Hematopoietic multipotent progenitor cell treated with erythropoietin and hydrocortisone succinate and interleukin-3 and kit ligand, for 15 days (in vitro differentiated cells): ENCODE measurements around the gene WWC2.
"Not testable (repeated sequence)": the region's sequence is repeated elsewhere in the genome, so short reads cannot be mapped to it uniquely, and the experiment has no call there.

ENCODE experiments used
- DNase-seq: peaks from one replicate; pipeline ENCODE4 v3.0.0-alpha.2; 2015; ENCODE audit warnings: low spot score

Gene WWC2

GRCh38 chr4:183172881-183173280, 73.8 kb downstream of the WWC2 start:
- no peak for DNase-seq

GRCh38 chr4:183173580-183174526, 74.8 kb downstream of the WWC2 start:
- no peak for DNase-seq

DNA sequence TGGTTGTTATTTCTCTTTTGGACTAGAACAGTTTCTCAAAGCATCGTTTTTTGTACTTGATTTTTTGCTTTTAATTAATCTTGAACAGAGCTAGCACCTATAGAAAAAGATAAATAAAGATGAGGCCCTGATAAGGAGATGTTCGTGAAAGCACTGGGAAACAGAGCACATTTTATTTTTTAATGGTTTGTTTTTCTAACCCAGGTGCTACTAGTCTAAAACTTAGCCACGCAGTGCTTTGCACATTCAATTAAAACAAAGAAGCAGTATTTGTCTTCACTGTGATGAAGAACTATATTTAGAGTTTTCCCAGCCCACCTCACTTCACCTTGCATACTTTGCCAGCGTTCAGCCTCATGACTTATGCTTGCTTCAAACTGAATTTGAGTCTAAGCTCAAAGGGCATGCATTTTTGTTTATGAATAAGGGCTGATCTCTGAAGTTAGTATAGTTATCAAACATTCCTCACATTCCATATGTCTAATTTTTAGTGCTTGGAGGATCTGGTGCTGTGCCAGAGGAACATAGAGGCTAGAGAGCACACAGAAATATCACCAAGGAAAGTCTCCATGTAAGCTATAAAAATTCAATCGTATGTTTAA, 76.7 kb downstream of the WWC2 start:
- no peak for DNase-seq

DNA sequence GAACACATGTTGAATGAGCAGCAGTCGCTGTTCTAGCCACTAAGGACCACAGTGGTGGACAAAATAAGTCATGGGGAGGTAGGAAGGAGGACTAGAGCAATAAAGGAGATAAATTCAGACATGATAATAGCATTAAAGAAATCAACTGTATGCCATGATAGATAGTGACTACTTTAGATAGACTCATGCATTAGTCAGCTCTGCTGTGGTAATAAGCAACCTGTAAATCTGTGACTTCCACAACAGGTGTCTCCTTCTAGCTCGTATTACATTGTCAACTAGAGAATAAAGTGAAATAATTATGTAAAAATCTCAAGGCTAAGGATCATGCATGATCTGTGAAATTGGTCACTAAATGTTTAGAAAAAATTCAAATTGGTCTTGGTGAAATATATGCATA, 77.9 kb downstream of the WWC2 start:
- no peak for DNase-seq

GRCh38 chr4:183178201-183178600, 79.1 kb downstream of the WWC2 start:
- DNase-seq, result no peak

GRCh38 chr4:183180096-183180495, 81.0 kb downstream of the WWC2 start:
- DNase-seq, result no peak

DNA sequence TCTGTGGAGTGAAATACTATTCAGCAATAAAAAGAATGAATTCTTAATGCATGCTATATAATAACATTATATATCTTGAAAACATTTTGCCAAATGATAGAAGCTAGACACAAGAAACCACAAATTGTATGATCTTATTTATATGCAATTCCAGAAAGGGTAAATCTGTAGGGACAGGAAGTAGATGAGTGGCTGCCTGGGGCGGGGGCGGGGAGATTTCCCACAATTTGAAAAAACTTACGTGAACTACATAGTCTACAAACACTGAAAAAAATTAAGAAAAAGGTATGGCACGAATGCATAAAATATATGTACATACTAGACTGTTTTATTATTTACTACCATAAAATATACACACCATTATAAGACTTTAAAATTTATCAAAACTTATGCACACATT, 81.6 kb downstream of the WWC2 start:
- DNase-seq, result no peak

DNA sequence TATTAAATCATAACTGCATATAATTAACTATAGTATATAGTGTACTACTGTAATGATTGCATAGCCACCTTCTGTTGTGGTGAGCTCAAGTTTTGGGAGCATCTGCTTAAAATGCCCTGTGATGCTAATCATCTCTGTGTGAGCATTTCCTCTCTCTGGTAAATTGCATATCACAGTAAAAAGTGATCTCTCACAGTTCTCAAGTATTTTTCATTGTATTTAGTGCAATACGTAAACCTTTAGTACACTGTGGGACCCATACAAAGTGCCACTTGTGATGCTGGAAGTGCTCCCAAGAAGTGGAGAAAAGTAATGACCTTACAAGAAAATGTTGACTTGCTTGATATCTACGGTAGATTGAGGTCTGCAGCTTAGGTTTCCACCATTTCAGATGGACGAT, 82.0 kb downstream of the WWC2 start:
- DNase-seq, result no peak

DNA sequence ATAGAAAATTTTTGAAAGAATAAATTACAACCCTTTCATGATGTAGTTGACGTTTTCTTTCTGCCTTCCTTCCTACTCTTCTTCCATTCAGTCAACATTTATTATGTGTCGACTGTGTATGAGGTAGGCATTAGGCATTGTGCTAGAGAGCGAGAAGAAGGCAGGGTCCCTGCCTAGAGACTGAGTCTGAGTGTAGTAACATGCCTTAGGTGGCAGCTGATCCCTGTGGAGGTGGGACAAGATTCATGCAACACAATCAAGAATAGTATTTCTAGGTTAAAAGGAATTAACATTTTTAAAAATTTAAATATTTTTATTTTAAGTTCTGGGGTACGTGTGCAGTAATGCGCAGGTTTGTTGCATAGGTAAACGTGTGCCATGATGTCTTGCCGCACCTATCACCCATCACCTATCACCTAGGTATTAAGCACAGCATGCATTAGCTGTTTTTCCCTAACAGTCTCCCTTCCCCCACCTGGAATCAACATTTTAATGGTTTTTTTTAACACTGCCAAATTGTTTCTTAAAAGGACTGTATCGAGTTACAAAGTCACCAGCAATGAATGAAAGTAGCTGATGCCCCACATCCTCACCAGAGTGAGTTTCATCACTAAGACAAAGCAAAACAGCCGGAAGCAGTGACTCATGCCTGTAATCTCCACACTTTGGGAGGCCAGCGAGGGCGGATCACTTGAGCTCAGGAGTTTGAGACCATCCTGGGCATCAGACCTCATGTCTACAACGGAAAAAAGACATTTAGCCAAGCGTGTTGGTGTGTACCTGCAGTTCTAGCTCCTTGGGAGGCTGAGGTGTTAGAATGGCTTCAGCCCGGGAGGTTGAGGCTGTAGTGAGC, 84.0 kb downstream of the WWC2 start:
- no peak for DNase-seq

DNA sequence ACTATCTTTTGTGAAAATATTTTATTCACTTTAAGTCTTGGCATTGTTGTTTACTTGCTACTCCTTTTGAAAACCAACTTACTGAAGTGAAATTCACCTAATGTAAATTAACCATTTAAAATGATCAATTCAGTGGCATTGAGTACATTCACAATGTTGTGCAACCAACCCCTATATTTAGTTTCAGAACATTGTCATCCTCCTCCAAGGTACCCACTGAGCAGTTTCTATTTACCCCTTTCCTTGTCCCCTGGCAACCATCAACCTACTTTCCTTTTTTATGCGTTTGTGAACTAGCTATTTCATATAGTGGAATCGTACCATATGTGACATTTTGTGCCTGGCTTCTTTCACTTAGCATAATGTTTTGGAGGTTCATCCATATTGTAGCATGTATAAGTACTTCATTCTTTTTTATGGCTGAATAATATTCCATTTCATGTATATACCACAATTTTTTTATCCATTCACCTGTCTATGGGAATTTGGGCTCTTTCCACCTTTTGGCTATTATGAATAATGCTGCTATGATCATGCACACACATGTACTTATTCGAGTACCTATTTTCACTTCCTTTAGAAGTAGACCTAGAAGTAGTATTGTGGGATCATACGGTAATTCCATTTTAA, 85.0 kb downstream of the WWC2 start:
- no peak for DNase-seq

DNA sequence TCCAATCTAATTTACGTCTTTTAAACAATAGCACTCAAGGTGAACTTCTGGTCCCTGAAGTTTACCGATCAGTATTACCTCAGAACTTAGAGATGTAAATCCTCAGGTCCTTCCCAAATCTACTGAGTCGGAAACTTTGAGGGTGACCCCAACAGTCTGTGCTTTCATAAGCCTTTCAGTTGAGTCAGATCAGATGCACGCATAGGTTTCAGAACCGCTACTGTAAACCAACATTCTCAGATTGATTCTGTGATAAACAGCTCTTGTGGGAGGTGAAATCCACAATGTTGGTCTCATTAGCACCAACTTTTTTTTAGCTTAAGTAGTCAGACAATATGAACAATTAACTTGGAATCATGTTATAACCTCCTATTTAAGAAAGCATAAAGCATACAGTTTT, 86.0 kb downstream of the WWC2 start:
- no peak for DNase-seq

- no peak for DNase-seq
Observed at GRCh38 chr4:183185559-183185958, 86.5 kb downstream of the WWC2 start.

DNA sequence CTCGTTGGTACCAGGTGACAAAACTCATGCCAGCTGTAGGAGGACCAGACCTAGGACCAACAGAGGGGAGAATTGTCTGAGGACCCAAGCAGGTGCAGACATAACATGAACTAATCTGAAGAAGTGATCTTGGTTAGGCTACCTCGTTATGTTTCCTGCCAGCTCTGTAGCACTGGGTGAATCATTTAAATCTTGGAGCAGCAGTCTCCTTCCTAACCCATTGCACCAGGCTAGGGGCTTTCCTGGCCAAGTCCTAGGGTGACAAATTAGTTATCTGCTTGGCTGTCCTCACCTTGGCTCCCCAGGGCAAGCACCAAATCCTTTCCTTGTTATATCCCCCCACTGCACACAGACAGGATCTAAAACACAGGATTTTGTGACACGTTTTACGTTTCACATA, 87.8 kb downstream of the WWC2 start:
- DNase-seq, result no peak

DNA sequence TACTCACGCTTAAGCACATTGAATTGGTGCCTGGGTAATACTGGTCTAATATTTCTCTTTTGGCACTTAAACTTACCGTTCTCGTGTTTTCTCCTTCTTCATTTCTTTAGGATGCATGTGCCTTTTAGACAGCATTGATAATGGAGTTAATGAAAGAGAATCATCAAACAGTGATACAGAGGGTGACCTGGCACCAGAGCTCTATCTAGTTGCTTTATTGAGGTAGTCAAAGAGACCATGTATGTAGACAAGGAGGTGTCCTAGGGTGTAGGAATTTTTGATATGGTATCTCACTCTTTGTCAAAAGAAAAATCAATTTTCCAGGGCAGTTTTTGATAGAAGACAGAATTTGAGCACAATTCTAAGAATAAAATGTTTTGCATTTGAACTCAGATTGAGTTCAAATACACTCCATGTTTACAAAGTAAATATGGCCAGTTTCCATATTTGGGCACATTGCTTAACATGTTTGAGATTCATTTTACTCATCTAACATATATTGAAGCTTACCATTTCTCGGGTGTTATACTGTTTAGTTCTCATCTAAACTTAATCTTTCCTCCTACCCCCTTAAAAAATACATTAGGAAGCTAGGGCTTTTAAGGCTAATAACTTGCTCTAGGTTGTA, 92.0 kb downstream of the WWC2 start:
- DNase-seq, result no peak

DNA sequence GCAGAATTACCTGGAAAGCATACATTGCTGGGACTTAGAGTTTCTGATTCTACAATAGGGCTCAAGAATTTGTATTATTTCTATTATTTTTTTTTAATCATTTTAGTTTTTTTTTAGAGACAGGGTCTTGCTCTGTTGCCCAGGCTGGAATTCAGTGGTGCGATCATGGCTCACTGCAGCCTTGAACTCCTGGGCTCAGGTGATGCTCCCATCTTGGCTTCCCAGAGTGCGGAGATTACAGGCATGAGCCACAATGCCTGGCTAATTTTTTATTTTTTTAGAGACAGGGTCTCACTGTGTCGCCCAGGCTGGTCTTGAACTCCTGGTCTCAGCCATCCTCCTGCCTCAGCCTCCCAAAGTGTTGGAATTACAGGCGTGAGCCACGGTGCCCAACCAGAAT, 92.6 kb downstream of the WWC2 start:
- DNase-seq, result no peak

DNA sequence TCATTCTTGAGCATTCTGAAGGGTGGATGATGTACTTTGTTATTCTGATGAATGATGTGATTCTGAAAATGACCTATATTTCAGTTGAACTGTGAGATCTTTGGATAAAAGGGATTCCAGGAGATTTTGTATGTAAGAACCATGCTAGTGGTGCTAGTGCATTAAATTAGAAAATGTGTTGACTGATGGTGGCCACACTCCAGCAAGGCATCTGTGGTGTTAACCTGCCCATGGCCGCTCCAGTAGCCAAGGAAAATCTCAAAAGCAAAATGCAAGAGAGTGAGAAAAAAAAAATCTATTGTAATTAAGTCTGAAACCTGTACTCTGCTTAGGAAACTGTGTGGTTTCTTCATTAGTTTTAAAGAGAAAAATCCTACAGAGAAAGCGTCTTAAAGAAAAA, 93.5 kb downstream of the WWC2 start:
- DNase-seq, result no peak

DNA sequence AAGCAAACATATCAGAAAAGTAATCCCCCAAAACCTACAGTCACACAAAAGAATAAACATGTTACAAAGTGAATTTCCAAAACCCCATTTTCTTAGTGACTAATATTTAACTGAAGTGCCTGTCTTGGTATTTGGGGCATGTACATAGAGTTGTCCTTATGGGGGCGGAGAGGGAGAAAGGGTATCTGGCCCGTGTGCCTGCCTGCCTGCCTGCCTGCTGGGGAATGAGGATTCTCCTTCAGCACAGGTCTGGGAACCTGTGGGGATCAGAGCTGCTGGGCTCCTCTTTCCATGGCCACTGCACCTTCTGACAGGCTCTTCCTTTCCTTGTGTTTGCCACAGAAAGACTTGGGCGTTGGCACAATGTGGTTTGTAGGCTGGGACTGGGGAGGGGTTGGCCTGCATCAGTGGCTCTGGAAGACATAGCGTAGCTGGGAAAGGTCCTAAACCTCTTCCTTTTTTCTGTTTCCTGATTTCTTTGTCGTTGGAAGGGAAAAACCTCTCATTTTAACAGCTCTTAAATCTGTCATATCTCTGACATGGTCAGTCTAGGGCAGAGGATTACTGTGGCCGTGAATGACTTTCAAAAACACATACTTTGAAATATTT, 94.8 kb downstream of the WWC2 start:
- not testable (repeated sequence) for DNase-seq

DNA sequence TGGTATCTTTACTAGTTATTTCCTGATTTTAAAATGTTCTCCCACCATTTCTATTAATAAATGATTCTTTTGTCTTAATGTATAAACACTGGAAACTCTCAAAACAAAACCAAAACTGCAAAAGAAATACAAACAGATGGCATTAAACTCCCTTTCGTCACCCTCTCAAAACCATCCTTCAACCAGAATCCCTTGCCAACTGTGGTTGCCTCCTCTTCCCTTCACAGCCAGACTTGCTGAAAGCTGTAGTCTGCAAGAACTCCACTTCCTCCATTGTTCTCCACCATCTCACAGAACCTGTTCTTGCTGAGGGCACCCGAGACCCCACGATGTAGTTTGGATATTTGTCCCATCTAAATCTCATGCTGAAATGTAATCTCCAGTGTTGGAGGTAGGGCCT, 96.5 kb downstream of the WWC2 start:
- DNase-seq, result no peak

DNA sequence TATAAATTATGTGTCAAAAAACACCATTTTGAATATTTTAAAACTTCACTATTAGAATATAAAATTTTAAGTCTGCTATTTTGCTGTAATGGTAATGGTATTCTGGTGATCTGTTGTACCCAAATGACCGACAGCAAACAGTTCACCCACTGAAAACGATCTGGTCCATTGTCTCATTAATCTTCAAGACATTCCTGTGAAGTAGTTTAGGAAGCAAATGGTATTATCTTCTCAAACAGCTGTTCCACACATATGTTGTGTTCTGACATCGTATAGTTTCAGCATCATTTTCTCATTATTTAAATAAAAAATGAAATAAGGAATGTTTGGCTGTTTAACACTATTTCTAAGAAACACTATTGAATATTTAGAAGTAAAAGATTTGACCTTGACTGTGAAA, 98.1 kb downstream of the WWC2 start:
- DNase-seq, result no peak

DNA sequence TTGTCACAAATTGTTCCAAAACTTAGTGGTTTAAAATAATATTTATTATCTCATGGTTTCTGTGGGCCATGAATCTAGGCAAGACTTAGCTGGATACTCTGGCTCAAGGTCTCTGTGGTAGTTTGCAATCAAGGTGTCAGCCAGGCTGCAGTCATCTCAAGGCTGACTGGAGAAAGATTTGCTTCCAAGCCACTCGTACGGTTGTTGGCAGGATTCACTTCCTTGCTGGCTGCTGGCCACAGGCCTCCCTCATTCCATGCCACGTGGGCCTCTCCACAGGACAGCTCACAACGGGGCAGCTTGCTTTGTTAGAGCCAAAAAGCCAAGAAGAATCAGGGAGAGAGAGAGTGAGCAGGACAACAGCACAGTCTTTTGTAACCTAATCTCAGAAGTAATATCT, 101.4 kb downstream of the WWC2 start:
- DNase-seq, result no peak

- no peak for DNase-seq
Observed at GRCh38 chr4:183201331-183201730, 102.3 kb downstream of the WWC2 start.
